ENCODE data around the gene RALGDS.

RALGDS gene

GRCh38 chr9:133158695-133159094, 37.7 kb upstream of the RALGDS start:
- no peak overlapping the region for H3K9ac ChIP-seq (ENCODE audit: low read depth, low read length)
- H3K36me3 ChIP-seq (ENCODE audit: insufficient read depth, low read length), result no peaks in the 10 kb centered on the region
- H3K4me1 ChIP-seq (ENCODE audit: insufficient read depth, low read length), result no peaks in the 10 kb centered on the region
- H3K9me3 ChIP-seq (ENCODE audit: control insufficient read depth, insufficient read depth, low read length), result no peaks in the 10 kb centered on the region

DNA sequence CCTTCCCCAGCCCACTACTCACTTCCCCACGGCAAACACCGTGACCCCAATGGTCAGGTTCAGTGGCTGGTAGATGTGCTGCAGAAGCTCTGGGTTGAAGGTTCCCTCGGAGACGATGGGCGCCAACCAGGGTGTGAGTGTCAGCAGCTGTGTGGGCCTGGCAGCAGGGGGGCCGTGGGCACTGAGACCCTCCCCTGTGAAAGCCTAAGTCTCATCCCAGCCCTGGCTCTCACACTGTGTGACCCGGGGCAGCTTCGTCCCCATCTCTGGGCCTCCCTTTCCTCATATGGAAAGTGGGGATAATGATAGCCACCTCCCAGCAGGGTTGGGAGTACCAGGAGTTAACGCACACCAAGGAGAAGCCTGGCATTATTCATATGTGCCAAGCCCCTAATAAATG, 34.1 kb upstream of the RALGDS start:
- Histone ChIP-seq H3K4me1 (ENCODE audit: insufficient read depth, low read length) (no peaks in the 10 kb centered on the region), H3K9me3 (ENCODE audit: control insufficient read depth, insufficient read depth, low read length) (no peaks in the 10 kb centered on the region), H3K36me3 (ENCODE audit: insufficient read depth, low read length) (no peaks in the 10 kb centered on the region), H3K9ac (ENCODE audit: low read depth, low read length) (no peak overlapping the region)

DNA sequence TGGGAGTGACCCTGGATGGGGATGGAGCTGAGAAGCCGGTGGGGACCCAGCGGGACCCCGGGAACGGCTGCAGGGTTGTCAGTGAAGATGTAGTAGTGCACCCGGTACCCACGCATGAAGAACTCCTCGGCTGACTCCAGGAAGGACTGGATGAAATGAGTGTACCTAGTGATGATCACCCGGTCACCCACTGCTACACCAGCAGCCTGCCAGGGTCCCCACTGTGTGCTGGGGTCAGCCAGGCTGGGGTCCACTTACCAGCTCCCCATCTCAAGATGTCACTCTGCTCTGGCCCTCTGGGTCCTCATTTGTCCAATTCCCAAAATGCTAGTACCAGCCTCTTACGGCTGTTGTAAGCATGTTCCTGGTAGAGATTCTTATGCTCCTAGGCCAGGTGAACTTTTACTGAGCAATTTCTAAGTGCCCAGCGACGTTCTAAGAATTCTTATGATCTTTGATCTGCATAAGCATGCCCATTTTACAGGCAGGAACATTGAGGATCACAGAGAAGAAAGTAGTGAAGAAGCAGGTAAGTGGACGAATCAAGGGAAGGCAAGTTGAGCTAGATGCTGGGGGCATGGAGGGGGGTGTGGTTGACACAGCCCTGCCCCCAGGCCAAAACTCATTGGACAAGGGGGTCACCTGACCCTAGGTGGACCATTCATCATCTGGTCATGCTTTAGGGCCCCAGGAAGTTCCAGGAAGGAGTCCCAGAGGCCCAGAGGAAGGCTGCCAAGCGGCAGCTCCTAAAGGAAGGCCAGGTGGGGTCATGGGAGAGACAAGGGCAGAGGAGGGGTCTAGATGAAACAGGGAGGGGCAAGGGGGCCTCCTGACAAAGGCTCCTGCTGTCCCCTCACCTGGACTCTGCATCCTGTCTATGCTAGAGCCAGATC, 33.3 kb upstream of the RALGDS start:
- no peaks in the 10 kb centered on the region for H3K9me3 ChIP-seq (ENCODE audit: control insufficient read depth, insufficient read depth, low read length)
- H3K9ac ChIP-seq (ENCODE audit: low read depth, low read length), result no peak overlapping the region
- H3K4me1 ChIP-seq (ENCODE audit: insufficient read depth, low read length), result no peaks in the 10 kb centered on the region
- H3K36me3 ChIP-seq (ENCODE audit: insufficient read depth, low read length), result no peaks in the 10 kb centered on the region

DNA sequence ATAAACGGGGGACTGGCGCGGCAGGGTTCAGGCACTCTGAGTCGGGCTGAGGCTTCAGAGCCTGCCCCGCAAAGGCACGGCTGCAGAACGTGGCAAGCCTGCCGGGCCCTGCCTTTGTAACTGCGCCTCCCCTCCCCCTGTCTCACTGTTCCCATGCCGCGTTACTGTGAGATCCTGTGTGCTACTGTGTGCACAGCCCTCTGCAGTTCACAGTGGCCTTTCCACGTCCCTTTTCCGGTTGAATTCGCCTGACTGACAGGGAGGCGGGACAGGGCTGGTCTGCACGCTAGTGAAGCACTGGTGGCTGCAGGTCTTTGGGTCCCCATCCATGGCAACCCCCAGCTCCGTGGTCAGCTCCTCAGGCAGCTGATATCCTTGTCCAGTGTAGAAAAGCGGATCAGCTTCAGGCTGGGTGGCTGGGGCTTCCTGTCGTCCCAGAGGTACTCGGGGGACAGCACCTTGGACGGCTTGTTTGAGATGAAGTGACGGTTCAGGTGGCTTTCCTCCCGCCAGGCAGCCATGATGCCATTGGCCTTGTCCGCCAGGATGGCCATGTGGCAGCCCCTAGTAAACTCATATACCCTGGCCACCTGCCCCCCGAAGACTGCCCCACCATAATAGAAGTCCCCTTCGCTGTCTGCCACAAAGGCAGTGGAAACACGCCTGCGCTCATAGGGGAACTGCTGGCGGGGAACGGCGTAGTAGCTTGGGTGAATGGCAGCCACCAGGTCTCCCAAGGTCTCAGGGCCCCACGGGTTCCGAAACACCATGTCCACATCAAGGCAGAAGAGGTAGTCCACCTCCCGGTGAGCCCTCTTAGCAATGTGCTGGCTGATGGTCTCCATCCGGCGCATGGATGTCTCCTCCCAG, 32.4 kb upstream of the RALGDS start:
- Histone ChIP-seq H3K36me3 (ENCODE audit: insufficient read depth, low read length) (no peaks in the 10 kb centered on the region), H3K9me3 (ENCODE audit: control insufficient read depth, insufficient read depth, low read length) (no peaks in the 10 kb centered on the region), H3K4me1 (ENCODE audit: insufficient read depth, low read length) (no peaks in the 10 kb centered on the region), H3K9ac (ENCODE audit: low read depth, low read length) (no peak overlapping the region)

DNA sequence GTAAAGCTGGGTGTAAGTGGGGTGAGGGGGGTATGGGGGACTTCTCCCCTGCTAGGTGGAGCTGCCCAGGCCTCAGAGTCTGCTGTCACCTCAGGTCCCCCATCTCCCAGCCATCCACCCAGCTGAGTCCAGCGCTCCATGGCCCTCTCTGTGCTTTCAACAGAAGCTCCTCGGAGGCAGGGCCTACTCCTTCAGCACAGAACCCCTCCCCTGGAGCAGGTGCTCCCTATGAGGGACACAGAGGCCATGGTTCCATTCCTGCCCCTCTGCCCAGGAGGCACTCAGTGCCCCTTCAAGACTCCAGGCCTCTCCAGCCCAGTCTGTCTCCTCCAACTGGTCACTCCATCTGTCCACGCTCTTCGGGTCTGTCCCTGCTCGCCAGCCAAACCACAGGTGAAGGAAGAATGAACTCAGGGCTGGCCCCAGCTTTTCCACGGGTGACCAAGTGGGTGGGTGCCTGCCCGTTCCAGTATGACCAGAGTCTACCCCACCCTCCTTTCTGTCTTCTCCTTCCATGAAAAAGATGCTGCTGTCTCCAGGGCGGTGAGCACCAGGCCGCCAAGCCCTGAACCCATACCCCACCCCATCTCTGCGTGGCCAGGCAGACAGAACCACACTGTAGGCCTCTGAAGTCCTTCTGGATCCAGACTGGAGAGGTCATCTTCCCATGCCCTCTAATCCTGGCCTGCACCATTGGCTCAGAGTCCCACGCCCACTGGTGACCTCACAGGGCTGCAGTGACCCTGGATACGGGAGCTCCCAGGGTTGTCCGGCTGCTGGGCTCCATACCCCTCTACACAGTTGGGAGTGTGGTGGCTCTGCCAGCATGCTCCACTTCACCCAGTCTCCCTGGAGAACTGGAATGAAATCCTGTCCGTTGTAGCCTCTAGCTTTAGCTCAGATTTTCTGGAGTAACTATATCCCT, 30.8 kb upstream of the RALGDS start:
- Histone ChIP-seq H3K36me3 (ENCODE audit: insufficient read depth, low read length) (no peaks in the 10 kb centered on the region), H3K9me3 (ENCODE audit: control insufficient read depth, insufficient read depth, low read length) (no peaks in the 10 kb centered on the region), H3K4me1 (ENCODE audit: insufficient read depth, low read length) (no peaks in the 10 kb centered on the region; the same call in 1 of the 2 replicates), H3K9ac (ENCODE audit: low read depth, low read length) (no peak overlapping the region)

GRCh38 chr9:133151041-133151440, 30.0 kb upstream of the RALGDS start:
- Histone ChIP-seq H3K9me3 (ENCODE audit: control insufficient read depth, insufficient read depth, low read length) (no peaks in the 10 kb centered on the region), H3K4me1 (ENCODE audit: insufficient read depth, low read length) (no peaks in the 10 kb centered on the region; the same call in 1 of the 2 replicates), H3K9ac (ENCODE audit: low read depth, low read length) (no peak overlapping the region), H3K36me3 (ENCODE audit: insufficient read depth, low read length) (no peaks in the 10 kb centered on the region)

DNA sequence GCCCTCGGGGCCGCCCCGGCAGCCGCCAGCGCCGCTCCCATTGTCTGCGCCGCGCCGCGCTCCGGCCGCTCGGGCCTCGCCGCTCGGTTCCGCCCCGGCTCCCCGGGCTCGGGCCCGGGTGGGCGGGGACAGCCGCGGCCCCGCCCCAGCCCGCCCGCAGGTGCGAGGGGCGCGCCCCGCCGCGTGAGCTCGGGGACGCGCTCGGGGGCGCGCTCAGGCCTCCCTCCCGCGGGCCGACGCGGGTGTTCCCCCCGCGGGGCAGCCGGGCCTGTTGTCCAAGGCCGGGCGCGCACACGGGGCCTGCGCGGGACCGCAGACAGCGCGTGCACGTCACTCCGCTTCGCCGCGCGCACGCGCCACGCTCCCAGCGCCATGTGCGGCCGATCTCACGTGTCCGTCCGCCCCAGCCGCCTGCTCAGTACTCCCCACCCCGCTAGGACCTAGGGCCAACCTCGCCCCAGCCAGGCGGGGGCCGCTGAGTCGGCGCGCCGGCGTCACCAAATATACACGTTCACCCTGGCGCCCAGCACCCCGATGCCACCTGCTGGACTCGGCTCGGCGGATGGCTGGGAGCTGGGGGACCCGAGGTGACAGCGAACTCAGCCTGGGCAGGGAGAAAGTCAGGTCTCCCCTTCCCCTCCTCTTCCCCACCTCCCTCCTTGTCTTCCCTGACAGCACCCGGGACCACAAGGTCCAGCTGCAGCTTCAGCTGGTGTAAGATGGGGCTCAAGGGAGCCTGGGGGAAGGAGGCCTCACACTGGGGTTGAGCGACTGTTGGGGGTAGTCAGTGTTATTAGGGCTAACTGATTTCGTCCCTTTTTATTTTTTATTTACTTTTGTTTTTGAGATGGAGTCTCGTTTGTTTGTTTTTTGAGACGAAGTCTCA, 28.3 kb upstream of the RALGDS start:
- H3K4me1 ChIP-seq (ENCODE audit: insufficient read depth, low read length), result no peaks in the 10 kb centered on the region; the same call in 1 of the 2 replicates
- H3K9ac ChIP-seq (ENCODE audit: low read depth, low read length), result peak overlapping the region; percentile 95
- H3K36me3 ChIP-seq (ENCODE audit: insufficient read depth, low read length), result no peaks in the 10 kb centered on the region

DNA sequence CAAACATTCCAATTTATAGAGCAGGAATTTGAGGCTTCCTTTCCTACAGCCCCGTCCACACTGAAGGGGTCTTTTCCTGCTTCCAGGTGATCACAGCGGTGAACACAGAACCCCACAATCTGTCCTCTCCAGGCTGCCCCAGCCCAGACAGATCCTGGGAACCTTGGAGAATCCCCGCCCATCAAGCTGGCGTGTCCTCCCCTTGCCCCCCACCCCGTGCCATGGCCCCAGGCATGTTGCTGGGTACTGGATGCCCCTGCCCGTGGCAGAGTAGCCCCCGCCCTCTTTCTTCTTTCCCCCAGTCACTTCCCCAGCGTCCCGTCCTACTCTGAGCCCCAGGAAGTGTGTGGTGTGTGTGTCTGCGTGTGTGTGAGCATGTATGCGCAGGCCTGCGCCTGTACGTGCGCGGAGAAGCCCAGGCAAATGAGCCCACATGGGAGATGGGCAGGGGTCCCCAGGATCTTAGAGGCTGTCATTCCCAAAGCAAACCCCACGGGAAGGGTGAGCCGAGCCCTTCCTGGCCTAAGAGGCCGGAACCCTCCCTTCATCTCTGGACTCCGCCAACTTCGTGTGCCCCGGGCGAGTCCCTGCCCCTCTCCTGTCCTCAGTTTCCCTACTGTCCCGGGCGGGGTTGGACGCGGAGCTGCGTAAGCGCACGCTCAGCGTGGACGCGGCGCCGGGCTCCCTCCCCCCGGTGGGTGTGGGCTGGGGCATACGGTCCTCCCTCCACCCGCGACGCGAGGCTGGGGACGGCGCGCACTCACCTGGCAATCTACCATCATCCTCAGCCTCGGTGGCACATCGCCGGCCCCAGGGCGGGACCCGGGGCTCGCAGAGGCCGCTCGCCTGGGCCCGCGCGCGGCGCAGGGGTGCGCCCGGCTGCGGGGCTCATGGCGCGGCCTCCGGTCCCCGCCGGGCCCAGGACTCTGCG, 27.4 kb upstream of the RALGDS start:
- H3K36me3 ChIP-seq (ENCODE audit: insufficient read depth, low read length), result no peaks in the 10 kb centered on the region

More for the DNA sequence above, 28.3 kb upstream of the RALGDS start:
- H3K9me3 ChIP-seq (ENCODE audit: control insufficient read depth, insufficient read depth, low read length), result no peaks in the 10 kb centered on the region

GRCh38 chr9:133147412-133148198, 26.6 kb upstream of the RALGDS start:
- H3K36me3 ChIP-seq (ENCODE audit: insufficient read depth, low read length), result no peaks in the 10 kb centered on the region
- no peaks in the 10 kb centered on the region for H3K9me3 ChIP-seq (ENCODE audit: control insufficient read depth, insufficient read depth, low read length)
- H3K4me1 ChIP-seq (ENCODE audit: insufficient read depth, low read length), result peaks cover 4% of the 10 kb centered on the region; the same call in 1 of the 2 replicates
- peak overlapping the region; percentile 95; the same call in 1 of the 2 replicates for H3K9ac ChIP-seq (ENCODE audit: low read depth, low read length)

More for the DNA sequence above, 27.4 kb upstream of the RALGDS start:
- peaks cover 4% of the 10 kb centered on the region; the same call in 1 of the 2 replicates for H3K4me1 ChIP-seq (ENCODE audit: insufficient read depth, low read length)
- no peaks in the 10 kb centered on the region for H3K9me3 ChIP-seq (ENCODE audit: control insufficient read depth, insufficient read depth, low read length)
- H3K9ac ChIP-seq (ENCODE audit: low read depth, low read length), result peak overlapping the region; percentile 95

DNA sequence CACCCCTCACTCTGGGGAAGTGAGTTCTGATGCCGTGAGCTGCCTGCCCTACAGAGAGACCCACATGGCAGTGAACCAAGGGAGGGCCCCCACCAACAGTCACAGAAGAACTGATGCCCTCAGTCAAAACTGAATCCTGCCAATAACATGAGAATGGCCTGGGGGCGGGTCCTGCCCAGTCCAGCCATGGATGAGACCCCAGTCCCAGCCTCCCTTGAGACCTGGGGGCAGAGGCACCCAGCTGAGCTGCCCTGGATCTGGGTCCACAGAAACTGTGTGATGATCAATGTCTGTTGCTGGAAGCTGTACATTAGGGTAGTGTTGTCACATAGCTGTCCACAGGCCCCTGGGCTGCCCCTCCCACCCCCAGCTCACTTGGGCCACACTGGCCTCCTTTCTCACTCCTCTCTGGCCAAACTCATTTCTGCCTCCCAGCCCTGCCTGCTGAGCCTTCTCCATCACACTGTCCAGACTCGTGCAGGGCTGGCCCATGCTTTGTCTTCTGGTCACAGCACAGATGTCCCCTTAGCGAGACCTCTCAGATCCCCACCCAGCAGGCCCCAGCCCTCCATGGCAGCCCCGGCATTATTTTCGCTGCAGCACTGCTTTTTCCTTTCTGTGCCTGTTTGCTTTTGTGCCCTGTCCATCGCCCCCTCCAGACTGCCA, 25.8 kb upstream of the RALGDS start:
- Histone ChIP-seq H3K4me1 (ENCODE audit: insufficient read depth, low read length) (peaks cover 4% of the 10 kb centered on the region; the same call in 1 of the 2 replicates), H3K36me3 (ENCODE audit: insufficient read depth, low read length) (no peaks in the 10 kb centered on the region), H3K9me3 (ENCODE audit: control insufficient read depth, insufficient read depth, low read length) (no peaks in the 10 kb centered on the region), H3K9ac (ENCODE audit: low read depth, low read length) (no peak overlapping the region)

Measured in ES-I3 (cell line).